PFSK-1 (cell line): ENCODE measurements around the gene ADD3.

Experiments
- FOXP2 ChIP-seq: optimal IDR thresholded peaks from 2 replicates; pipeline ENCODE3; 2011; ENCODE audit warnings: borderline replicate concordance, control low read depth, inconsistent platforms; ENCODE audit not compliant: insufficient read depth; ENCODE audit errors: extremely low read length, extremely low read depth
- POLR2AphosphoS5 ChIP-seq: IDR thresholded peaks from 2 replicates; pipeline ENCODE4 v1.6.1; 2012; ENCODE audit warnings: low read depth, mild to moderate bottlenecking, control low read depth, low read length, moderate library complexity
- REST ChIP-seq, 2 experiments: IDR thresholded peaks; 2 replicates each; pipeline versions ENCODE4 v1.6.1 to v1.8.0; 2011 to 2012; ENCODE audit warnings: low read depth in 2 of 2, low read length in 2 of 2, control low read depth in 1 of 2, inconsistent platforms in 1 of 2, mild to moderate bottlenecking in 1 of 2, moderate library complexity in 1 of 2; ENCODE audit not compliant: insufficient read depth in 1 of 2
- SIN3A ChIP-seq: IDR thresholded peaks from 2 replicates; pipeline ENCODE4 v1.6.1; 2012; ENCODE audit warnings: mild to moderate bottlenecking, low read length, moderate library complexity, borderline replicate concordance; ENCODE audit not compliant: insufficient read depth
- TAF1 ChIP-seq: IDR thresholded peaks from 2 replicates; pipeline ENCODE4 v1.6.1; 2012; ENCODE audit warnings: low read length, control low read depth, borderline replicate concordance; ENCODE audit not compliant: insufficient read depth

The ADD3 gene

GRCh38 chr10:110069502-110069982 lies 61.8 kb downstream of the ADD3 start:
- TF ChIP-seq SIN3A: no peak
- no peak for TF ChIP-seq FOXP2
- no peak for TF ChIP-seq TAF1
- no peak for TF ChIP-seq POLR2AphosphoS5
- no peak for TF ChIP-seq REST (IDR thresholded peaks at IDR 0.05; ENCODE audit: insufficient read depth in 1 of 2, low read depth in 2 of 2, low read length in 2 of 2)

GRCh38 chr10:110073896-110074295 lies 66.1 kb downstream of the ADD3 start:
- no peak for TF ChIP-seq FOXP2
- TF ChIP-seq TAF1: no peak
- no peak for TF ChIP-seq POLR2AphosphoS5
- TF ChIP-seq SIN3A: no peak
- TF ChIP-seq REST (IDR thresholded peaks at IDR 0.05; ENCODE audit: insufficient read depth in 1 of 2, low read depth in 2 of 2, low read length in 2 of 2): no peak

- no peak for TF ChIP-seq SIN3A
- TF ChIP-seq POLR2AphosphoS5: no peak
- TF ChIP-seq TAF1: no peak
- no peak for TF ChIP-seq REST (IDR thresholded peaks at IDR 0.05; ENCODE audit: insufficient read depth in 1 of 2, low read depth in 2 of 2, low read length in 2 of 2)
- TF ChIP-seq FOXP2: no peak
These were observed 66.5 kb downstream of the ADD3 start for GRCh38 chr10:110074298-110074697.

- no peak for TF ChIP-seq REST (IDR thresholded peaks at IDR 0.05; ENCODE audit: insufficient read depth in 1 of 2, low read depth in 2 of 2, low read length in 2 of 2)
- 0 out of 2 replicates have a peak, but pooled peaks have one; percentile 53 for TF ChIP-seq SIN3A
These were observed 67.2 kb downstream of the ADD3 start for GRCh38 chr10:110074758-110075671.

GRCh38 chr10:110075686-110076085 lies 67.9 kb downstream of the ADD3 start:
- TF ChIP-seq TAF1 (no peak), REST (IDR thresholded peaks at IDR 0.05; ENCODE audit: insufficient read depth in 1 of 2, low read depth in 2 of 2, low read length in 2 of 2) (no peak), FOXP2 (no peak), POLR2AphosphoS5 (no peak), SIN3A (no peak)
